Endothelial cell (in vitro differentiated cells): ENCODE measurements around the gene ULK3. TPM values are rescaled to one million over a fixed set of nuclear protein-coding genes. Genes with fewer than 3 reads are reported as not detected.
A peak's percentile ranks its signal among the peaks of the same experiment; 100 is the strongest.

Experiments
- DNase-seq: peaks from one replicate; pipeline ENCODE4 v3.0.0; 2021; ENCODE audit warnings: low spot score
- H3K27ac Mint-ChIP-seq: one replicate; pipeline ENCODE4 v1.8.0; 2021; ENCODE audit warnings: mixed read lengths, inconsistent platforms; ENCODE audit not compliant: unreplicated experiment
- H3K27me3 Mint-ChIP-seq: one replicate; pipeline ENCODE4 v1.8.0; 2021; ENCODE audit warnings: mild to moderate bottlenecking, moderate library complexity, mixed read lengths, inconsistent platforms; ENCODE audit not compliant: unreplicated experiment
- H3K36me3 Mint-ChIP-seq: one replicate; pipeline ENCODE4 v1.8.0; 2021; ENCODE audit warnings: mild to moderate bottlenecking, low read depth, mixed read lengths, inconsistent platforms; ENCODE audit not compliant: unreplicated experiment
- H3K4me1 Mint-ChIP-seq: one replicate; pipeline ENCODE4 v1.8.0; 2021; ENCODE audit warnings: mild to moderate bottlenecking, mixed read lengths, inconsistent platforms; ENCODE audit not compliant: unreplicated experiment
- H3K4me3 Mint-ChIP-seq: one replicate; pipeline ENCODE4 v1.8.0; 2021; ENCODE audit warnings: mild to moderate bottlenecking, mixed read lengths, inconsistent platforms; ENCODE audit not compliant: unreplicated experiment
- H3K9me3 Mint-ChIP-seq: one replicate; pipeline ENCODE4 v1.8.0; 2021; ENCODE audit warnings: mixed read lengths, inconsistent platforms; ENCODE audit not compliant: unreplicated experiment
- CTCF ChIP-seq: fragments of 200-600 bp; sonication (generic); IDR thresholded peaks from one replicate; pipeline ENCODE4 v1.5.0; 2021; ENCODE audit warnings: antibody characterized with exemption; ENCODE audit not compliant: unreplicated experiment
- total RNA-seq: library from RNA; stranded (reverse); fragmentation: NEBNext Ultra II Directional; extraction: Animal tissue kit (Norgen Biotek cat#: 25700); gene quantifications from one replicate; pipeline ENCODE4 v1.2.1, GENCODE V29; 2021; ENCODE audit not compliant: unreplicated experiment

ULK3 gene
- total RNA-seq, 1 donor from 2014 or later = 25.6 TPM

DNA sequence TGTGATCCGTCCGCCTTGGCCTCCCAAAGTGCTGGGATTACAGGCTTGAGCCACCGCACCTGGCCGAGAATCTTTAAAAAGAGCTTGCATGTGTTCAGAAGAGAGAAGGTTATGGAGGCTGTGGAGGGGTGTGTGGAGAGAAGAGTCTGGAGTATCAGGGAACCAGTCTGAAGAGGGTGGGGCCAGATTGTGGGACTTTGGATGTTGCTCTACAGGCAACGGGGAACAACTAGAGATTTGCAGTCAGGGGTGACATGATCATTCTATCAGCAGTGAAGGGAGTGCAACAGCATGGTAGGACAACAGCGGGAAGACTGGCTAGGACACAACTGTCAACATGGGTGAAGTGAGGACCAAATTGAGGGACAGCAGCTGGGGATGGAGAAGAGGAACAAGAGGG is 21.3 kb upstream of the ULK3 start:
- H3K9me3 Mint-ChIP-seq = peaks cover 5% of the 10 kb centered on the region
- H3K27ac Mint-ChIP-seq = no peak overlapping the region
- peaks cover 30% of the 10 kb centered on the region for H3K36me3 Mint-ChIP-seq
- no peak for DNase-seq
- TF ChIP-seq CTCF = no peak
- peaks cover 6% of the 10 kb centered on the region for H3K27me3 Mint-ChIP-seq
- H3K4me3 Mint-ChIP-seq = peak overlapping the region; percentile 7
- H3K4me1 Mint-ChIP-seq = peaks cover 34% of the 10 kb centered on the region

DNA sequence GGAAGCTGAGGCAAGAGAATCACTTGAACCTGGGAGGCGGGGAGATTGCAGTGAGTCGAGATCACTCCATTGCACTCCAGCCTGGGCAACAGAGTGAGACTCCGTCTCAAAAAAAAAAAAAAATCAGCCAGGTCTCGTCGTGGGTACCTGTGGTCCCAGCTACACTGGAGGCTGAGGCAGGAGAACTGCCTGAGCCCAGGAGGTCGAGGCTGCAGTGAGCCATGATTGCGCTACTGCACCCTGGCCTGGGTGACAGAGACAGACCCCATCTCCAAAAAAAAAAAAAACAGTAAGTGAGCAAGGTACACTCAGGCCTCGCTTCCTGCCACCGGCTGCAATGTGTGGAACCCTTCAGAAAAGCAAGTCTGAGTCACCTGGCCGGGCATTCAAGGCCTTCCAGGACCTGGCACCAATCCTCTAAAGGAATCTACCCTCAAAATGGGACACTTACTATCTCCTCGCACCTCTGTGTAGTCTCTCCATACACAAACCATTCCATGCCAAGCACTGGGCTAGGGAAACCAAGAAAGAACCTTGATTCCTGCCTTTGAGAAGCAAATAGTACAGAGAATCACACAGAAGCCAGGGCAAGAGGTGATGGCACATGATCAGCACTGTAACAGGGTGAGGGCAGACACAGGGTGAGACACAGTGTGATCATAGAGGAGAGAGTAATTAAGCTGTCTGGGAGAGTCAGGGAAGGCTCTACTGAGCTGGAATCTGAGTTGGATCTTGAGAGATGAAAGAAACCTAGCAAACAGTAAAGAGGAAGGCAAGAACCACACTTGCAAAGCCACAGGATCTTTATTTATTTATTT is 20.5 kb upstream of the ULK3 start:
- TF ChIP-seq CTCF = no peak
- H3K4me1 Mint-ChIP-seq = peaks cover 35% of the 10 kb centered on the region
- peaks cover 30% of the 10 kb centered on the region for H3K36me3 Mint-ChIP-seq
- peak overlapping the region; percentile 1 for H3K27ac Mint-ChIP-seq
- peaks cover 5% of the 10 kb centered on the region for H3K9me3 Mint-ChIP-seq
- peaks cover 6% of the 10 kb centered on the region for H3K27me3 Mint-ChIP-seq
- DNase-seq = no peak
- peak overlapping the region; percentile 5 for H3K4me3 Mint-ChIP-seq

DNA sequence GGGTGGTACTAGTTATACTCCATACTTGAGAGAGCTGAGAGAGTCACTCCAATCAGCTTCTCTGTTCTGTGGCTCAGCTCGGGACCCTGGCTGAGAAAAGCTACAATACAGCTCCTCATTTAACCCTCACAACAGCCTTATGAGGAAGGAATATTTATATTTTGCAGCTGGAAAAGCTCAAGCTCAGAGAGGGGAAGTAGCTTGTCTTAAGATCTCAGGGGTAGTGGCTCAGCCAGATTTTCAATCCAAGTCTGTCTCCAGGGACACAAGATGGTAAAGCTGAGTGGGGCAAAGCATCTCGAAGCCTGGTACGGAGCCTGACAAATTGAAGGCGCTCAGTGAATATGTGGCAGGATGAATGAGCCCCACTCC is 15.4 kb upstream of the ULK3 start:
- H3K4me3 Mint-ChIP-seq = no peak overlapping the region
- no peak for DNase-seq
- peaks cover 3% of the 10 kb centered on the region for H3K36me3 Mint-ChIP-seq

GRCh38 chr15:74857671-74858368 is 14.9 kb upstream of the ULK3 start:
- Mint-ChIP-seq H3K27ac (no peak overlapping the region), H3K9me3 (no peaks in the 10 kb centered on the region), H3K27me3 (peaks cover 5% of the 10 kb centered on the region), H3K4me1 (peaks cover 5% of the 10 kb centered on the region), H3K36me3 (peaks cover 5% of the 10 kb centered on the region), H3K4me3 (no peak overlapping the region)
- no peak for TF ChIP-seq CTCF
- DNase-seq = no peak

More for the DNA sequence above, 15.4 kb upstream of the ULK3 start:
- Mint-ChIP-seq H3K9me3 (no peaks in the 10 kb centered on the region), H3K4me1 (peaks cover 5% of the 10 kb centered on the region), H3K27me3 (peaks cover 5% of the 10 kb centered on the region), H3K27ac (no peak overlapping the region)
- TF ChIP-seq CTCF = no peak
